H1 (cell line): ENCODE results near the gene GOLGA3. TPM values are rescaled to one million over a fixed set of nuclear protein-coding genes. Genes with fewer than 3 reads are reported as not detected.

Experiments used
- CHD7 ChIP-seq: fragments of 300-600 bp; sonication (generic); IDR thresholded peaks from 2 replicates; pipeline ENCODE4 v1.7.1; 2012; ENCODE audit warnings: low read length, moderate library complexity, mild to moderate bottlenecking, inconsistent platforms; ENCODE audit not compliant: insufficient replicate concordance
- CREB1 ChIP-seq: IDR thresholded peaks from 2 replicates; pipeline ENCODE4 v1.6.1; 2012; ENCODE audit warnings: inconsistent platforms
- E2F6 ChIP-seq: IDR thresholded peaks from 2 replicates; pipeline ENCODE4 v1.6.1; 2012; ENCODE audit warnings: inconsistent platforms
- MAFK ChIP-seq: IDR thresholded peaks from 2 replicates; pipeline ENCODE4 v1.6.1; 2012; ENCODE audit warnings: low read depth, mild to moderate bottlenecking, improper control_type of control experiment, low read length
- RFX5 ChIP-seq: IDR thresholded peaks from 2 replicates; pipeline ENCODE4 v1.6.1; 2011; ENCODE audit warnings: low read depth, low read length, improper control_type of control experiment, borderline replicate concordance
- SP1 ChIP-seq: IDR thresholded peaks from 2 replicates; pipeline ENCODE4 v1.6.1; 2011; ENCODE audit warnings: low read depth, low read length
- SP2 ChIP-seq: IDR thresholded peaks from 2 replicates; pipeline ENCODE4 v1.6.1; 2012; ENCODE audit warnings: mild to moderate bottlenecking, low read length, inconsistent platforms
- TAF7 ChIP-seq: optimal IDR thresholded peaks from 2 replicates; pipeline ENCODE3; 2011; ENCODE audit warnings: low read depth, mild to moderate bottlenecking, inconsistent platforms, low read length, moderate library complexity, borderline replicate concordance
- TEAD4 ChIP-seq: IDR thresholded peaks from 2 replicates; pipeline ENCODE4 v1.6.1; 2012; ENCODE audit warnings: low read depth, low read length, inconsistent platforms, mixed read lengths
- USF2 ChIP-seq: IDR thresholded peaks from 2 replicates; pipeline ENCODE4 v1.6.1; 2011; ENCODE audit warnings: low read length, improper control_type of control experiment
- YY1 ChIP-seq: IDR thresholded peaks from 2 replicates; pipeline ENCODE4 v1.6.1; 2011; ENCODE audit warnings: low read depth, mild to moderate bottlenecking, low read length
- polyA plus RNA-seq, 7 experiments: library from polyadenylated mRNA; depleted of rRNA in 3 of 7; stranded (reverse) in 5 of 7; unstranded in 2 of 7; fragments of >200 nt in 5 of 7; fragments of 200-250 nt in 2 of 7; gene quantifications; 1 replicate in 5 of 7; 2 replicates in 1 of 7; 4 replicates in 1 of 7; pipeline versions ENCODE4 v1.2.1 to v1.2.3, GENCODE V29; 2011 to 2013; ENCODE audit warnings: missing spikeins in 2 of 7, mixed read lengths in 2 of 7
- total RNA-seq: library from RNA; stranded (reverse); fragmentation: NEBNext Ultra II Directional; extraction: Animal tissue kit (Norgen Biotek cat#: 25700); gene quantifications from 2 replicates; pipeline ENCODE4 v1.2.1, GENCODE V29; 2021

Gene GOLGA3
- total and polyA plus RNA-seq, 2 of the 8 experiments (the other 6 are each of a cell fraction or from before 2014, with no cell fraction given) = 6.4 to 33.1 TPM

DNA sequence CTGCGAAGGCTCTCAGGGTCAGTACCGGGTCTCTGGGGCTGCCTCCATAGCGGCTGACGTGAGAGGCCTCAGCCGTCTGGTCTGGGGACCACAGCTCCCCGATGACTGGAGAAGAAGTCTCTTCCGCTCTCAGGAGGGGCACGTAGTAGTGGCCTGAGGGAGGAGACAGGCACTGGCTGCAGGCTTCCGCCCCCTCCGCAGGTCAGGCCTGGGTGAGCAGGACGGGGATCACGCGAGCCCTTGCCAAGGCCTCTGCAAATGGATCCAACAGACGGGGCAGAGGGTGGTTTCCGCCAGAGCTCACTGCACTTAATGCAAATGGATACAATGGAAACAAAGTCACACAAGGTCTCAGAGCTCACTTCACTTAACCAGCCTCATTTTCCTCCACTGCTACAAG, 91.8 kb downstream of the GOLGA3 start (continued):
- TF ChIP-seq CHD7 (no peak), YY1 (no peak), MAFK (no peak), TEAD4 (no peak), CREB1 (no peak), TAF7 (no peak), E2F6 (no peak), USF2 (no peak), SP1 (no peak), SP2 (no peak), RFX5 (no peak)
